GM13977 (cell line): ENCODE data around the gene BTBD7.

Experiments used
- DNase-seq: peaks from one replicate; pipeline ENCODE4 v3.0.0; 2012; ENCODE audit warnings: low spot score
- CTCF ChIP-seq: IDR thresholded peaks from 2 replicates; pipeline ENCODE4 v1.5.1; 2012; ENCODE audit warnings: mild to moderate bottlenecking, control low read depth; ENCODE audit not compliant: insufficient read depth; ENCODE audit errors: extremely low read depth, missing control alignments
- in situ Hi-C: fragments of 300-500 bp; cut with MboI; formaldehyde crosslinking; loops from one replicate; pipeline ENCODE4 v1.12.0; 2022; ENCODE audit warnings: low sequenced_read_pairs, low pct_unique_long_range_greater_than_20kb, mixed read lengths, inconsistent platforms; ENCODE audit not compliant: unreplicated experiment

Gene BTBD7

GRCh38 chr14:93329965-93330608, 2.7 kb downstream of the BTBD7 start:
- DNase-seq, result no peak
- no peak for TF ChIP-seq CTCF
- in situ Hi-C loops, result no loop called here

DNA sequence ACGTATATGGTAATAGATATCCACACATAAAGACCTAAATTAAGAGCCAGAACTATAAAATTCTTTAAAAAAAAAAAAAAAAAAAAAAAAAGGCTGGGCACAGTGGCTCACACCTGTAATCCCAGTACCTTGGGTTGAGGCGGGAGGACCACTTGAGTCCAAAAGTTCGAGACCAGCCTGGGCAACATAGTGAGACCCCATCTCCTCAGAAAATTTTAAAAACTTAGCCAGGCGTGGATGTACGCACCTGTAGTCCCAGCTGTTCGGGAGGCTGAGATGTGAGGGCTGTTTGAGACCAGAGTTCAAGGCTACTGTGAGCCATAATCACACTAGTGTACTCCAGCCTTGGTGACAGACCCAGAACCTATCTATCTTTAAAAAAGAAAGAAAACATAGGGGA, 4.3 kb downstream of the BTBD7 start:
- DNase-seq, result no peak
- TF ChIP-seq CTCF, result no peak
- in situ Hi-C loops, result no loop called here

DNA sequence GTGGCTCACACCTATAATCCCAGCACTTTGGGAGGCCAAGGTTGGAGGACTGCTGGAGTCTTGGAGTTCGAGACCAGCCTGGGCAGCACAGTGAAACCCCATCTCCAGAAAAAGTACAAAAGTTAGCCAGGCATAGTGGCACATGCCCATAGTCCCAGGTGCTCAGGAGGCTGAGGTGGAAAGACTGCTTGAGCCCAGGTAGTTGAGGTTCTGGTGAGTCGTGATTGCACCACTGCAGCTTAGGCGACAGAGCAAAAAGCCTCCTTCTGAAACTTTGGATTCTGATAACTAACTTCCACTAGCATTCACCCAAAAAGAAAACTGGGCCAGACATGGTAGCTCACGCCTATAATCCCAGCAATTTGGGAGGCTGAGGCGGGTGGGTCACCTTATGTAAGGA, 6.6 kb downstream of the BTBD7 start:
- in situ Hi-C loops, result no loop called here
- no peak for TF ChIP-seq CTCF
- no peak for DNase-seq

DNA sequence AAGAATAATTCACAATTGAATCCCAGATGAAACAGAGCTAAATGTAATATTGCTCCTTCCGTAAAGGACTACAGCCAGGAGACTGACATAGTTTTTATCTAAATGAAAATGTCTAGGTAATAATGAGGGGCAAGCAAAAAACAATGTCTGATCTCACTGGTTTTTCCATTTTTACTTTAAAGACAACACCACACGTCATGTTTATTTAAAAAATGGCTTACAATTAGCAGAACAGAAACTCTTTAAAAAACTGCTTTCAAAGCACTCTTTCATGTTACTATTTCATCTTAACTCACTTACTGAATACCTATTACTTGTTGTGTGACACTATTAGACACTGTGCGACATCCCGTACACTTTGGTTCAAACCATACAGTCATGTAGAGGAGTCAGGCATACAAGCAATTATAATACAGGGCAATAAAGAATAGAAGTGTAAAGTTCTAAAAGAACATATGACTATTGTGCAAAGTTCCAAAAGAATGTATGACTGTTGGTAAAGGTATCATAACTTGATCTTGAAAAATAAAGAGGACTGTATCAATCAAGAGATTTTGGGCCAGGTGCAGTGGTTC, 9.1 kb downstream of the BTBD7 start:
- no peak for TF ChIP-seq CTCF
- in situ Hi-C loops, result no loop called here
- DNase-seq, result no peak

GRCh38 chr14:93322929-93323599, 9.8 kb downstream of the BTBD7 start:
- in situ Hi-C loops, result no loop called here
- no peak for TF ChIP-seq CTCF
- DNase-seq, result no peak

- TF ChIP-seq CTCF, result no peak
- no peak for DNase-seq
These were observed 12.3 kb downstream of the BTBD7 start for GRCh38 chr14:93320489-93320888.

More at GRCh38 chr14:93320489-93320888, 12.3 kb downstream of the BTBD7 start:
- in situ Hi-C loops, result no loop called here
